GM23338 (cell line): Measurements from ENCODE around the gene KCNN3. TPM values are rescaled to one million over a fixed set of nuclear protein-coding genes. Genes with fewer than 3 reads are reported as not detected.

Experiments used
- ATAC-seq: fragments of 200-7000 bp; cut with Tn5 transposase; 3 replicates; pipeline ENCODE4 v1.9.1; 2020
- DNase-seq: peaks from one replicate; pipeline ENCODE4 v3.0.0-alpha.2; 2015; ENCODE audit warnings: low spot score
- H2AFZ ChIP-seq: fragments of 200-600 bp; sonication (generic); 2 replicates; pipeline ENCODE4 v1.8.0; 2016; ENCODE audit warnings: antibody characterized with exemption, mild to moderate bottlenecking, moderate library complexity
- H3F3A ChIP-seq: fragments of 200-600 bp; sonication (generic); replicated peaks from 2 replicates; pipeline ENCODE4 v1.8.0; 2017; ENCODE audit warnings: antibody characterized with exemption, mixed run types, low read depth
- H3K27ac ChIP-seq: fragments of 200-600 bp; sonication (generic); 2 replicates; pipeline ENCODE4 v1.6.1; 2016; ENCODE audit warnings: low read depth
- H3K27me3 ChIP-seq: fragments of 200-600 bp; sonication (generic); 2 replicates; pipeline ENCODE4 v1.8.0; 2016; ENCODE audit warnings: mild to moderate bottlenecking, mixed run types, moderate library complexity; ENCODE audit not compliant: insufficient read depth
- H3K36me3 ChIP-seq: fragments of 200-600 bp; sonication (generic); 2 replicates; pipeline ENCODE4 v1.8.0; 2016; ENCODE audit warnings: mild to moderate bottlenecking; ENCODE audit not compliant: insufficient read depth
- H3K4me1 ChIP-seq: fragments of 200-600 bp; sonication (generic); 2 replicates; pipeline ENCODE4 v1.8.0; 2016; ENCODE audit warnings: mild to moderate bottlenecking, moderate library complexity; ENCODE audit not compliant: insufficient read depth
- H3K4me2 ChIP-seq: fragments of 200-600 bp; sonication (generic); 2 replicates; pipeline ENCODE4 v1.7.1; 2017; ENCODE audit warnings: mixed run types
- H3K4me3 ChIP-seq: fragments of 200-600 bp; sonication (generic); 2 replicates; pipeline ENCODE4 v1.6.1; 2016; ENCODE audit warnings: mixed run types
- H3K79me2 ChIP-seq: fragments of 200-600 bp; sonication (generic); replicated peaks from 2 replicates; pipeline ENCODE4 v1.8.0; 2017; ENCODE audit warnings: mild to moderate bottlenecking; ENCODE audit not compliant: insufficient read depth
- H3K9me2 ChIP-seq: fragments of 200-600 bp; sonication (generic); 2 replicates; pipeline ENCODE4 v1.8.0; 2017; ENCODE audit not compliant: insufficient read depth
- H4K20me1 ChIP-seq: fragments of 200-600 bp; sonication (generic); replicated peaks from 2 replicates; pipeline ENCODE4 v1.8.0; 2017; ENCODE audit warnings: mild to moderate bottlenecking; ENCODE audit not compliant: insufficient read depth
- H3K27ac Mint-ChIP-seq: 2 replicates; pipeline ENCODE4 v1.8.0; 2020; ENCODE audit warnings: inconsistent platforms, mild to moderate bottlenecking, moderate library complexity, mixed read lengths
- H3K27me3 Mint-ChIP-seq: 3 replicates; pipeline ENCODE4 v1.8.0; 2022; ENCODE audit warnings: low read depth, mild to moderate bottlenecking, moderate library complexity, mixed read lengths, inconsistent platforms; ENCODE audit not compliant: insufficient read depth, poor library complexity
- H3K36me3 Mint-ChIP-seq: 3 replicates; pipeline ENCODE4 v1.8.0; 2021; ENCODE audit warnings: low read depth, mild to moderate bottlenecking, inconsistent platforms, moderate library complexity, mixed read lengths
- H3K4me1 Mint-ChIP-seq: 3 replicates; pipeline ENCODE4 v1.8.0; 2020; ENCODE audit warnings: mild to moderate bottlenecking, inconsistent platforms, mixed read lengths
- H3K4me3 Mint-ChIP-seq: 3 replicates; pipeline ENCODE4 v1.8.0; 2021; ENCODE audit warnings: moderate library complexity, mild to moderate bottlenecking, inconsistent platforms, mixed read lengths
- H3K9me3 Mint-ChIP-seq: 3 replicates; pipeline ENCODE4 v1.8.0; 2020; ENCODE audit warnings: moderate library complexity, mild to moderate bottlenecking, inconsistent platforms, mixed read lengths
- JUNB ChIP-seq: IDR thresholded peaks from one replicate; pipeline ENCODE4 v1.6.1; 2016; ENCODE audit warnings: antibody characterized with exemption; ENCODE audit not compliant: unreplicated experiment
- NANOG ChIP-seq: IDR thresholded peaks from 2 replicates; pipeline ENCODE4 v1.6.1; 2016; ENCODE audit warnings: antibody characterized with exemption, borderline replicate concordance
- polyA plus RNA-seq: library from polyadenylated mRNA; unstranded; fragments of >200 nt; fragmentation: Nextera tagmentation; extraction: Ambion mirVana; gene quantifications from 2 replicates; pipeline ENCODE4 v1.2.1, GENCODE V29; 2016
- total RNA-seq: library from RNA; depleted of rRNA; stranded (reverse); fragments of >200 nt; shearing (Covaris generic); gene quantifications from 2 replicates; pipeline ENCODE4 v1.2.3, GENCODE V29; 2014
- TF ChIP-seq, protein P1 (sequence below): IDR thresholded peaks from one replicate; pipeline ENCODE4 v1.6.1; 2018; ENCODE audit warnings: antibody characterized with exemption; ENCODE audit not compliant: unreplicated experiment
- TF ChIP-seq, protein P2 (sequence below), 2 experiments: fragments of 200-600 bp in 1 of 2; sonication (generic) in 1 of 2; conservative IDR thresholded peaks; 2 replicates each; pipeline versions ENCODE4 v1.5.1 to v1.6.1; 2016 to 2017; ENCODE audit warnings: antibody characterized with exemption in 2 of 2, low read depth in 2 of 2, mild to moderate bottlenecking in 2 of 2, moderate library complexity in 1 of 2
- TF ChIP-seq, protein P3 (sequence below): fragments of 250-450 bp; sonication (Bioruptor Pico); IDR thresholded peaks from 2 replicates; pipeline ENCODE4 v1.5.0; 2020; ENCODE audit warnings: mild to moderate bottlenecking, moderate library complexity

The KCNN3 gene
- total and polyA plus RNA-seq, 2 experiments from 2014 or later = 1.9 to 3.0 TPM

DNA sequence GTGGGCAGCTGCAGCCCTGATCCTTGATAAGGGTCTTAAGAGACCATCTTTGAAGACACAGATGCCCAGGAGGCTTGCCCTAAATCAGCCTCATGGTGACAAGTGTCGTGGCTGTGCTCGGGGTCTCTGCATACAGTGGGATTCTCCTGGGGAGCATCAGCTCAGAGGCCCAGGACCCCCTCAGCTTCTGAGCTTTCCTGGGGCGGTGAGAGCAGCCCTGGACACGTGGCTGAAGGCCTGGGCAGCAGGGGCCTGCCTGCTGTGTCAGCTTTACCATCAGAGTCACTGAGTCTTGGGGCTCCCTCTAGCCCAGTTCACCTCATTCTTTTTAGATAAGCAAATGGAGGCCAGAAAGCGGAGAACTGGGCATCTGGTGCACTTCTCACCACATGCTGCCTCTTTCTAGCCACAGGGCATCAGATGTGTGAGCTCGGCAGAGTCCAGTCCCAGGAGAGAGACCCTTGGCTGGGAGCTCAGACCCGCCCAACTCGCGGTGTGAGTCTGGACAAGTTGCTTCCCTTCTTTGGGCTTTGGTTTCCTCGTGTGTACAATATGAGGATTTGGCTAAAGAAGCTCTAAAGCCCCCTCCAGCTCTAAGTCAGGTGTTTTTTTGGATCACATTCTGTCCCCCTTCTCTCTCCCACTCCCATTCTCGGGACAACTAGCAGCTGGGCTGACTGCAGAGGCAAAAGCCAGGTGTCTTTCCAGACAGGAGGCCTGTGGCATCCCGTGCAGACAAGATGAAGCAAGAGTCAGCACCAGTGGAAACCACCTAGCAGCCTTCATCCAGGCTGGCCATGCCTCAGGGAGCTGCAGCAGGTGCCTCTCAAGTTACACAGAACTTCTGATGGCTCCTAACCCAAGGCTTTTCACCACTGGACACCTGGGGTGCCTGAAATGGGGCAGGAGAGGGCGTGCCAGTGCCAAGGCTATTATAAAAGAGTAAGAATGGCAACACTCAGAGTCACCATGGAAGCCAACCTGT is 119.1 kb downstream of the KCNN3 start (continued):
- TF ChIP-seq, protein P1, sequence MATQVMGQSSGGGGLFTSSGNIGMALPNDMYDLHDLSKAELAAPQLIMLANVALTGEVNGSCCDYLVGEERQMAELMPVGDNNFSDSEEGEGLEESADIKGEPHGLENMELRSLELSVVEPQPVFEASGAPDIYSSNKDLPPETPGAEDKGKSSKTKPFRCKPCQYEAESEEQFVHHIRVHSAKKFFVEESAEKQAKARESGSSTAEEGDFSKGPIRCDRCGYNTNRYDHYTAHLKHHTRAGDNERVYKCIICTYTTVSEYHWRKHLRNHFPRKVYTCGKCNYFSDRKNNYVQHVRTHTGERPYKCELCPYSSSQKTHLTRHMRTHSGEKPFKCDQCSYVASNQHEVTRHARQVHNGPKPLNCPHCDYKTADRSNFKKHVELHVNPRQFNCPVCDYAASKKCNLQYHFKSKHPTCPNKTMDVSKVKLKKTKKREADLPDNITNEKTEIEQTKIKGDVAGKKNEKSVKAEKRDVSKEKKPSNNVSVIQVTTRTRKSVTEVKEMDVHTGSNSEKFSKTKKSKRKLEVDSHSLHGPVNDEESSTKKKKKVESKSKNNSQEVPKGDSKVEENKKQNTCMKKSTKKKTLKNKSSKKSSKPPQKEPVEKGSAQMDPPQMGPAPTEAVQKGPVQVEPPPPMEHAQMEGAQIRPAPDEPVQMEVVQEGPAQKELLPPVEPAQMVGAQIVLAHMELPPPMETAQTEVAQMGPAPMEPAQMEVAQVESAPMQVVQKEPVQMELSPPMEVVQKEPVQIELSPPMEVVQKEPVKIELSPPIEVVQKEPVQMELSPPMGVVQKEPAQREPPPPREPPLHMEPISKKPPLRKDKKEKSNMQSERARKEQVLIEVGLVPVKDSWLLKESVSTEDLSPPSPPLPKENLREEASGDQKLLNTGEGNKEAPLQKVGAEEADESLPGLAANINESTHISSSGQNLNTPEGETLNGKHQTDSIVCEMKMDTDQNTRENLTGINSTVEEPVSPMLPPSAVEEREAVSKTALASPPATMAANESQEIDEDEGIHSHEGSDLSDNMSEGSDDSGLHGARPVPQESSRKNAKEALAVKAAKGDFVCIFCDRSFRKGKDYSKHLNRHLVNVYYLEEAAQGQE = no peak

DNA sequence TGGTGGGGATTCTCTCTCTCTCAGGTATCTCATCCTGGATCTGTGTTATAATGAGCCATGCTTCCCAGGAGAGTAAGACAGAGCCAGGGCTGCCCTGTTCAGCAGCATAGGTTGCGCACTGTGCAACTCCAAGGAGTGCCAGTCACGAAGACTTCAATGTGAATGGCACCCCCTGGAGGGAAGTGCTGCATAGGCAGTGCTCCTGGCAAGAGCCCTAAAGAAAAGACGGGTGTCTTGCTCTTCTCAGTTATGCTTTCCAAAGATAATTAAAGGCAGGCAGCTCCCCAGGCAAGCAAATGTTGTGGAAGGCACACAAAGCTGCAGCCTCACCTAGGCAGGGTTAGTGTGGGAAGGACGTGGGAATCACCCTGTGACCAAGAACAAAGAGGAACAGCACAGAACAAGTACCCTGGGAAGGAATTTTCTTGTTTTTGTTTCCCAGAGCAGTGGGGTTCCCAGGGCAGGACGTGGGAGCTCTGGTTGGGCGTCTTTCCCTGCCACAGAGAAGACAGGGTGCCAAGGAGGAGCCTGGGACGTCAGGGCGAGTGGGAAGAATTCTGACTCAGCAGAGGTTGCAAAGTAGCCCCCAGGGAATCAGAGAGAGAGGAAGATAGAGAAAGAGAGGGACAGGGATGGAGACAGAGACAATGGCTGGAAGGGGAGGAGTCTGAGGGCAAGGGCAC is 120.9 kb downstream of the KCNN3 start:
- H4K20me1 ChIP-seq = no peaks in the 10 kb centered on the region
- H3K4me3 Mint-ChIP-seq = no peak overlapping the region
- H3K4me3 ChIP-seq = no peak overlapping the region
- H3K4me2 ChIP-seq = no peak overlapping the region
- ATAC-seq (peak; percentile 35), DNase-seq (peak; percentile 45)
- TF ChIP-seq JUNB = no peak
- TF ChIP-seq, protein P2, sequence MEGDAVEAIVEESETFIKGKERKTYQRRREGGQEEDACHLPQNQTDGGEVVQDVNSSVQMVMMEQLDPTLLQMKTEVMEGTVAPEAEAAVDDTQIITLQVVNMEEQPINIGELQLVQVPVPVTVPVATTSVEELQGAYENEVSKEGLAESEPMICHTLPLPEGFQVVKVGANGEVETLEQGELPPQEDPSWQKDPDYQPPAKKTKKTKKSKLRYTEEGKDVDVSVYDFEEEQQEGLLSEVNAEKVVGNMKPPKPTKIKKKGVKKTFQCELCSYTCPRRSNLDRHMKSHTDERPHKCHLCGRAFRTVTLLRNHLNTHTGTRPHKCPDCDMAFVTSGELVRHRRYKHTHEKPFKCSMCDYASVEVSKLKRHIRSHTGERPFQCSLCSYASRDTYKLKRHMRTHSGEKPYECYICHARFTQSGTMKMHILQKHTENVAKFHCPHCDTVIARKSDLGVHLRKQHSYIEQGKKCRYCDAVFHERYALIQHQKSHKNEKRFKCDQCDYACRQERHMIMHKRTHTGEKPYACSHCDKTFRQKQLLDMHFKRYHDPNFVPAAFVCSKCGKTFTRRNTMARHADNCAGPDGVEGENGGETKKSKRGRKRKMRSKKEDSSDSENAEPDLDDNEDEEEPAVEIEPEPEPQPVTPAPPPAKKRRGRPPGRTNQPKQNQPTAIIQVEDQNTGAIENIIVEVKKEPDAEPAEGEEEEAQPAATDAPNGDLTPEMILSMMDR (conservative IDR thresholded peaks at IDR 0.05; ENCODE audit: low read depth in 2 of 2) = peak; percentile 40 to 67
- peaks cover 14% of the 10 kb centered on the region for H3K27me3 Mint-ChIP-seq
- no peak overlapping the region for H3K27ac ChIP-seq
- no peaks in the 10 kb centered on the region for H3K79me2 ChIP-seq
- H2AFZ ChIP-seq = no peak overlapping the region
- H3K36me3 ChIP-seq = no peaks in the 10 kb centered on the region
- no peaks in the 10 kb centered on the region for H3K9me3 Mint-ChIP-seq
- no peaks in the 10 kb centered on the region for H3F3A ChIP-seq
- H3K9me2 ChIP-seq = 0 out of 2 replicates have a peak, but pooled peaks cover 3% of the 10 kb centered on the region
- peaks cover 46% of the 10 kb centered on the region for H3K4me1 Mint-ChIP-seq
- H3K36me3 Mint-ChIP-seq = no peaks in the 10 kb centered on the region
- H3K27ac Mint-ChIP-seq = no peak overlapping the region
- peaks cover 14% of the 10 kb centered on the region for H3K4me1 ChIP-seq
- H3K27me3 ChIP-seq = no peaks in the 10 kb centered on the region

DNA sequence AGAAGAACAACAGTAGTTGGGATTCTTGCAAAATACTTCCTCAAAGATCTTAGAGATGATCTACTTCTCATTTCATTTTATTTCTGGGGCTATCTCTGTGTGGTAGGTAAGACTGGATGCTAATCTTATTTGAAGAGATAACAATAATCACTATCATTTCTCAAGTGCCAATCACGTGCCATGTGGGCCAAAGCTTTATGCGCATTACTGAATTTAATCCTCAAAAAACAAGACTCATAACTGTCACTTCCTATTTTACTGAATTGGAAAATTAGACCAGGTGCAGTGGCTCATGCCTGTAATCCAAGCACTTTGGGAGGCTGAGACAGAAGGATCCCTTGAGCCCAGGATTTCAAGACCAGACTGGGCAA is 121.7 kb downstream of the KCNN3 start:
- H3K9me2 ChIP-seq = 0 out of 2 replicates have a peak, but pooled peaks cover 3% of the 10 kb centered on the region
- no peaks in the 10 kb centered on the region for H3K36me3 ChIP-seq
- H3K4me3 Mint-ChIP-seq = no peak overlapping the region
- H3K4me1 ChIP-seq = peaks cover 21% of the 10 kb centered on the region
- no peak overlapping the region for H2AFZ ChIP-seq
- H3K9me3 Mint-ChIP-seq = no peaks in the 10 kb centered on the region
- H3F3A ChIP-seq = no peaks in the 10 kb centered on the region
- no peaks in the 10 kb centered on the region for H3K79me2 ChIP-seq
- H3K27ac Mint-ChIP-seq = no peak overlapping the region
- no peak overlapping the region for H3K27ac ChIP-seq
- no peak overlapping the region for H3K4me3 ChIP-seq
- no peak overlapping the region for H3K4me2 ChIP-seq
- no peaks in the 10 kb centered on the region for H3K36me3 Mint-ChIP-seq
- H4K20me1 ChIP-seq = no peaks in the 10 kb centered on the region
- ATAC-seq (no peak), DNase-seq (no peak)
- H3K27me3 ChIP-seq = no peaks in the 10 kb centered on the region
- peaks cover 14% of the 10 kb centered on the region for H3K27me3 Mint-ChIP-seq
- peaks cover 54% of the 10 kb centered on the region for H3K4me1 Mint-ChIP-seq
- TF ChIP-seq, protein P3, sequence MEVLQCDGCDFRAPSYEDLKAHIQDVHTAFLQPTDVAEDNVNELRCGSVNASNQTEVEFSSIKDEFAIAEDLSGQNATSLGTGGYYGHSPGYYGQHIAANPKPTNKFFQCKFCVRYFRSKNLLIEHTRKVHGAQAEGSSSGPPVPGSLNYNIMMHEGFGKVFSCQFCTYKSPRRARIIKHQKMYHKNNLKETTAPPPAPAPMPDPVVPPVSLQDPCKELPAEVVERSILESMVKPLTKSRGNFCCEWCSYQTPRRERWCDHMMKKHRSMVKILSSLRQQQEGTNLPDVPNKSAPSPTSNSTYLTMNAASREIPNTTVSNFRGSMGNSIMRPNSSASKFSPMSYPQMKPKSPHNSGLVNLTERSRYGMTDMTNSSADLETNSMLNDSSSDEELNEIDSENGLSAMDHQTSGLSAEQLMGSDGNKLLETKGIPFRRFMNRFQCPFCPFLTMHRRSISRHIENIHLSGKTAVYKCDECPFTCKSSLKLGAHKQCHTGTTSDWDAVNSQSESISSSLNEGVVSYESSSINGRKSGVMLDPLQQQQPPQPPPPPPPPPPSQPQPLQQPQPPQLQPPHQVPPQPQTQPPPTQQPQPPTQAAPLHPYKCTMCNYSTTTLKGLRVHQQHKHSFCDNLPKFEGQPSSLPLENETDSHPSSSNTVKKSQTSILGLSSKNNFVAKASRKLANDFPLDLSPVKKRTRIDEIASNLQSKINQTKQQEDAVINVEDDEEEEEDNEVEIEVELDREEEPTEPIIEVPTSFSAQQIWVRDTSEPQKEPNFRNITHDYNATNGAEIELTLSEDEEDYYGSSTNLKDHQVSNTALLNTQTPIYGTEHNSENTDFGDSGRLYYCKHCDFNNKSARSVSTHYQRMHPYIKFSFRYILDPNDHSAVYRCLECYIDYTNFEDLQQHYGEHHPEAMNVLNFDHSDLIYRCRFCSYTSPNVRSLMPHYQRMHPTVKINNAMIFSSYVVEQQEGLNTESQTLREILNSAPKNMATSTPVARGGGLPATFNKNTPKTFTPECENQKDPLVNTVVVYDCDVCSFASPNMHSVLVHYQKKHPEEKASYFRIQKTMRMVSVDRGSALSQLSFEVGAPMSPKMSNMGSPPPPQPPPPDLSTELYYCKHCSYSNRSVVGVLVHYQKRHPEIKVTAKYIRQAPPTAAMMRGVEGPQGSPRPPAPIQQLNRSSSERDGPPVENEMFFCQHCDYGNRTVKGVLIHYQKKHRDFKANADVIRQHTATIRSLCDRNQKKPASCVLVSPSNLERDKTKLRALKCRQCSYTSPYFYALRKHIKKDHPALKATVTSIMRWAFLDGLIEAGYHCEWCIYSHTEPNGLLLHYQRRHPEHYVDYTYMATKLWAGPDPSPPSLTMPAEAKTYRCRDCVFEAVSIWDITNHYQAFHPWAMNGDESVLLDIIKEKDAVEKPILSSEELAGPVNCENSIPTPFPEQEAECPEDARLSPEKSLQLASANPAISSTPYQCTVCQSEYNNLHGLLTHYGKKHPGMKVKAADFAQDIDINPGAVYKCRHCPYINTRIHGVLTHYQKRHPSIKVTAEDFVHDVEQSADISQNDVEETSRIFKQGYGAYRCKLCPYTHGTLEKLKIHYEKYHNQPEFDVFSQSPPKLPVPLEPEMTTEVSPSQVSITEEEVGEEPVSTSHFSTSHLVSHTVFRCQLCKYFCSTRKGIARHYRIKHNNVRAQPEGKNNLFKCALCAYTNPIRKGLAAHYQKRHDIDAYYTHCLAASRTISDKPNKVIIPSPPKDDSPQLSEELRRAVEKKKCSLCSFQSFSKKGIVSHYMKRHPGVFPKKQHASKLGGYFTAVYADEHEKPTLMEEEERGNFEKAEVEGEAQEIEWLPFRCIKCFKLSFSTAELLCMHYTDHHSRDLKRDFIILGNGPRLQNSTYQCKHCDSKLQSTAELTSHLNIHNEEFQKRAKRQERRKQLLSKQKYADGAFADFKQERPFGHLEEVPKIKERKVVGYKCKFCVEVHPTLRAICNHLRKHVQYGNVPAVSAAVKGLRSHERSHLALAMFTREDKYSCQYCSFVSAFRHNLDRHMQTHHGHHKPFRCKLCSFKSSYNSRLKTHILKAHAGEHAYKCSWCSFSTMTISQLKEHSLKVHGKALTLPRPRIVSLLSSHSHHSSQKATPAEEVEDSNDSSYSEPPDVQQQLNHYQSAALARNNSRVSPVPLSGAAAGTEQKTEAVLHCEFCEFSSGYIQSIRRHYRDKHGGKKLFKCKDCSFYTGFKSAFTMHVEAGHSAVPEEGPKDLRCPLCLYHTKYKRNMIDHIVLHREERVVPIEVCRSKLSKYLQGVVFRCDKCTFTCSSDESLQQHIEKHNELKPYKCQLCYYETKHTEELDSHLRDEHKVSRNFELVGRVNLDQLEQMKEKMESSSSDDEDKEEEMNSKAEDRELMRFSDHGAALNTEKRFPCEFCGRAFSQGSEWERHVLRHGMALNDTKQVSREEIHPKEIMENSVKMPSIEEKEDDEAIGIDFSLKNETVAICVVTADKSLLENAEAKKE = no peak
- no peak for TF ChIP-seq NANOG
